ENCODE measurements around the gene SBNO1.
"Not testable (repeated sequence)": the region's sequence is repeated elsewhere in the genome, so short reads cannot be mapped to it uniquely, and the experiment has no call there.

SBNO1 gene

DNA sequence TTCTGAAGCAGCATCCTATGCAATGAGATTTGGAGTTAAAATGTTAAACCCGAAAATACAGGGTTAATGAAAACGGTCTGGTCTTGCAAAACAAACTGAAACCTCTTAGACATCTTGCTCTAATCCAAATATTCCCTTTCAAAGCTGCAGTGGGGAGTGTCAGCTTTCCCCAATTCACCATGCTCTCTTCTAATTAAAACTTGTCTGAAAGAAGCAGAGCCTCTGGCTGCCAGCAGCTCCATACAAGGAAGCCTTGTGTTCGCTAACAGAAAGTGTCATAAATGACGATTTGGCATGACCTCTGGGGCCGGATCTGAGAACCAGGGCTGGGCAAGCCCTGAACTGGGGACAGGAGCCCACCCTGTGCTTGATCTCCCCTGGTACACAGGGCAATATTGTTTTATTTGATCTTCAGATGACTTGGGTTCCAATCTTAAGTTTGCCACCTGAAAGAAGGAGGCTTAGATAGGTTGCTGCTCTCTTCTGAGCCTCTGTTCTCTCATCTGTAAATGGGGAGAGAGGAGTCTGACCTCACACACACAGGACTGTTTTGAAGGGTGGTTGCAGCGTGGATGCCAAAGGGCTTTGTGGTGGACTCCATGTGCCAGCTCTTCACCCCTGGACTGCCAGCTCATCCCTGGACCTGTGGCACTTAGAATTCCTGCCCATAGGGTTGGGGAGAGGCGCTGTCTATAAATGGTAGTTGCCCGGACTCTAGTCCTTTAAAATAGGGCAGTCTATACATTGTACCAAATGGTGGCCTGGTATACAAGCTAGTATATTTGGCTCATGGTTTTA lies 27.1 kb upstream of the SBNO1 start:
- no peak for DNase-seq (ENCODE audit: extremely low read depth, low read depth)

DNA sequence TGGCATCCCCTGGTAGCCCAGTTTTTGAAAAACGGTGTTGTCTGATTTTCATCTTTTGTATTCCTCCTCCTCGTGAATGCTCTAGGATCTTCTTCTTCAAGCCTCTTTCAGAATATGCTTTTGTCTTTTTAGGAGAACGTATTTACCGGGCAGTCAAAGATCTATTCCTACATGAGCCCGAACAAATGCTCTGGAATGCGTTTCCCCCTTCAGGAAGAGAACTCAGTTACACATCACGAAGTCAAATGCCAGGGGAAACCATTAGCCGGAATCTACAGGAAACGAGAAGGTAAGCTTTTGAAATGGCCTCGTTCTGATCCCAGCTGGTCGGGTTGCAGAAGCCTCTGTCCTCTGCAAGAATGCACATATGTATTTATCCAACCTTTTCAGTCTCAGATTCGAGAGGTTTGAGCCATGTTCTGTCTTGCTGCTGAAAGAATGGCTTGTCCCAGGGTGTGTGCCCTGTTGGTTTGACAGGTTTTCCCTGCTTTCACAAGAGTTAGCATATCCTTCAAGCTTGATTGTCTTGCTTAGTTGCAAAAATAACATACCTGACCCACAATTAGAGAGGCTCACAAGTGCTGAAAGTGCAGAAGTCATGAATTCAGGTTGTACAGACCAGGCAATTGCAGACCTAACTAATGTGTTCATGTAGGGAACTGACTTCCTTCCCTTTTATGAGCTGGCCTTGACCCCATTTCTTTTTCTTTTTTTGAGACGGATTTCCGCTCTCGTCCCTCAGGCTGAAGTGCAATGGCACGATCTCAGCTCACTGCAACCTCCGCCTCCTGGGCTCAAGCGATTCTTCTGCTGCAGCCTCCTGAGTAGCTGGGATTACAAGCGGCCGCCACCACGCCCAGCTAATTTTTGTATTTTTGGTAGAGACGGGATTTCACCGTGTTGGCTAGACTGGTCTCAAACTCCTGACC lies 26.1 kb upstream of the SBNO1 start:
- no peak for DNase-seq (ENCODE audit: extremely low read depth, low read depth)
- TF ChIP-seq, protein P1, sequence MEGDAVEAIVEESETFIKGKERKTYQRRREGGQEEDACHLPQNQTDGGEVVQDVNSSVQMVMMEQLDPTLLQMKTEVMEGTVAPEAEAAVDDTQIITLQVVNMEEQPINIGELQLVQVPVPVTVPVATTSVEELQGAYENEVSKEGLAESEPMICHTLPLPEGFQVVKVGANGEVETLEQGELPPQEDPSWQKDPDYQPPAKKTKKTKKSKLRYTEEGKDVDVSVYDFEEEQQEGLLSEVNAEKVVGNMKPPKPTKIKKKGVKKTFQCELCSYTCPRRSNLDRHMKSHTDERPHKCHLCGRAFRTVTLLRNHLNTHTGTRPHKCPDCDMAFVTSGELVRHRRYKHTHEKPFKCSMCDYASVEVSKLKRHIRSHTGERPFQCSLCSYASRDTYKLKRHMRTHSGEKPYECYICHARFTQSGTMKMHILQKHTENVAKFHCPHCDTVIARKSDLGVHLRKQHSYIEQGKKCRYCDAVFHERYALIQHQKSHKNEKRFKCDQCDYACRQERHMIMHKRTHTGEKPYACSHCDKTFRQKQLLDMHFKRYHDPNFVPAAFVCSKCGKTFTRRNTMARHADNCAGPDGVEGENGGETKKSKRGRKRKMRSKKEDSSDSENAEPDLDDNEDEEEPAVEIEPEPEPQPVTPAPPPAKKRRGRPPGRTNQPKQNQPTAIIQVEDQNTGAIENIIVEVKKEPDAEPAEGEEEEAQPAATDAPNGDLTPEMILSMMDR (IDR thresholded peaks at IDR 0.05; ENCODE audit: low read depth, low read length): no peak

More for the DNA sequence above, 27.1 kb upstream of the SBNO1 start:
- TF ChIP-seq, protein P1 (IDR thresholded peaks at IDR 0.05; ENCODE audit: low read depth, low read length): no peak

GRCh38 chr12:123389560-123390351 lies 25.1 kb upstream of the SBNO1 start:
- no peak for DNase-seq (ENCODE audit: extremely low read depth, low read depth)
- TF ChIP-seq, protein P1 (IDR thresholded peaks at IDR 0.05; ENCODE audit: low read depth, low read length): no peak

DNA sequence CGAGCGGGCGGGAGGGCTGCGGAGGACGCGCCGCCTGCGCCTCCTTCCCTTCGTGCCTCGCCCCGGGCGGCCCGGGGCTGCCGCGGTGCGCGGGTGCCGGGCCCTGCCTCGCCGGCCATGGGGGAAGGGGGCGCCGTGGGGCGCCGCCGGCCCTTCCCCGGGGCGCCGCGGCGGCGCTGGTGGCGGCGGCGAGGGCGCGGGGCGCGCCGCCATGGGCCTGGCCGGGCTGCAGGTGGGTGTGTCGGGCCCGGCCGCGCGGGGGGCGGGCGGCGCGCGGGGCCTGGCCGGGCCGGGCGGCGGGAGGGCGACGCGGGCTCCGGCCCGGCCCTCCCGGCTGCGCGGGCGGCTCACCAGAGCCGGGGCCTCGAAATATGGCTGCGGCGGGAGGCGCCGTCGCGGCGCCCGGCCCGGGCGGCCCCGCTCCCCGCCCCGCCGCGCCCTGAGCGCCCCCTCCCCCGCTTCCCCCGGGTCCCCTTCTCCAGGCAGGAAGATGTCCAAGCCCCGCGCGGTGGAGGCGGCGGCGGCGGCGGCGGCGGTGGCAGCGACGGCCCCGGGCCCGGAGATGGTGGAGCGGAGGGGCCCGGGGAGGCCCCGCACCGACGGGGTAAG lies 24.4 kb upstream of the SBNO1 start:
- no peak for DNase-seq (ENCODE audit: extremely low read depth, low read depth)
- TF ChIP-seq, protein P1 (IDR thresholded peaks at IDR 0.05; ENCODE audit: low read depth, low read length): no peak

- TF ChIP-seq, protein P1 (IDR thresholded peaks at IDR 0.05; ENCODE audit: low read depth, low read length): no peak
- DNase-seq (ENCODE audit: extremely low read depth, low read depth): no peak
Measured at GRCh38 chr12:123388177-123388950, 23.7 kb upstream of the SBNO1 start.

DNA sequence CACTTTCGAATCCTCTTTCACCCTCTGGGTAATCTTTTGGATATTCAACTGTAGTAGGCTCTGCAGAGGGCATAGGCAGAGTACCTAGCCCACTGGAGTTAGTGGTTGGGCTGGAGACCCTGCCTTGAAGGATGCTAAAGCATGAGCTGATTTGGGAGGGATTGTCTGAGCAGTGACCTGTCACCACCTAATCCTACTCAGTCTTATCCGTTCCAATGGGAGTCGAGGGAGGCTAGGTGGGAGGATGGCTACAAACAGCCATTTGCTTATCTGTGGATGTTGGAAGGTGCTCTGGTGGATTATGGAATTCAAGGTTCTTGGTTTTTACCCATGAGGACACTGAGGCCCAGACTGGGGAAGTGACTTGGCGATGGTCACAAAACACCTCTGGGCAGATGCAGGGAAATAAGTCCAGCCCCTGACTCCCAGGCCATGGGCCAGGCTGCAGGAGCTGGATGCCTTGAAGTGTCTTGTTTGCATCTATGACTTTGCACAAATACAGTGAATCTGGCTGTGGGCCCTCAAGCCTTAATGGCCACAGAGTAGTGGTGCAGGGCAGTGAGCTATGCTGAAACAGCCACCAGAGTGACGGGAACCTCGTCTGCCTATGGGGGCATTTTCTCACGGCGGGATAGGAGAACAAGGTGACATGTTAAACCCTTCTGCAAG lies 23.0 kb upstream of the SBNO1 start:
- no peak for DNase-seq (ENCODE audit: extremely low read depth, low read depth)
- TF ChIP-seq, protein P1 (IDR thresholded peaks at IDR 0.05; ENCODE audit: low read depth, low read length): no peak

- DNase-seq (ENCODE audit: extremely low read depth, low read depth): not testable (repeated sequence)
Measured at GRCh38 chr12:123385536-123385935, 20.9 kb upstream of the SBNO1 start.
